ENCODE measurements around the gene TULP1.

DNA sequence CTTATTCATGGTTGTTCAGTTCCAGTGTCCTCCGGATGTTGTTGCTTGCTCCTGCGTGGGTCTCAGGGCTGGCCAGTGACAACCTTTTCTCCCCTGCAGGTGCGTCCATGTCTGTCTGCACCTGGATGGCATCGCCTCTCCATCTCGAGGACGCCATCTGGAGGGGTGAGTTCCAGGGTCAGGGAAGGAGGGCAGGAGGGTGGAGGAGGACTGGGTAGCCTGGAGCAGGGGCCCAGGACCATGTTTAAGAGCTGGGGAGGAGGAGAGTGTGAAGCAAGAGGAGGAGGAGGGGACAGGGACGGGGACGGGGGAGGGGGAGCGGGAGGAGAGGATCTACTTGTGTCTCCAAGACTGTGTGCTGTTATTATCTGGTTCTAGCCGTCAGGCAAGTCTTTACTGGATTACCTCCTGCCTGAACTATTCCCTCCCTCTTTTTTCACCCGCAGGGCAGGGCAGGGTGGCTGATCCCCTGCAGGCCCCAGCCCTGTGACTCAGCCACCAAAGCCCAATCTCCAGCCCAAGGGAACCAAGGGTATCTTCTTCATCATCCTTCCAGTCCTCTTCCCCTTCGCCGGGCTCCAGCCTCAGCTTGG, 32.2 kb upstream of the TULP1 start:
- no peak for TF ChIP-seq CREB1 (IDR thresholded peaks at IDR 0.05; ENCODE audit: low read depth)
- TF ChIP-seq TEAD4 (IDR thresholded peaks at IDR 0.05): no peak
- TF ChIP-seq EGR1 (IDR thresholded peaks at IDR 0.05): no peak
- TF ChIP-seq MAX (IDR thresholded peaks at IDR 0.05): no peak
- TF ChIP-seq YY1 (IDR thresholded peaks at IDR 0.05; ENCODE audit: low read depth): no peak
- no peak for TF ChIP-seq ZBTB7A (IDR thresholded peaks at IDR 0.05; ENCODE audit: low read depth)
- no peak for TF ChIP-seq TAF1 (IDR thresholded peaks at IDR 0.05; ENCODE audit: low read depth)

All from Ishikawa (cell line).